HCT116 (cell line): ENCODE results near the gene CHMP4B. TPM values are rescaled to one million over a fixed set of nuclear protein-coding genes. Genes with fewer than 3 reads are reported as not detected.

ENCODE experiments used
- ATAC-seq: fragments of 200-7000 bp; cut with Tn5 transposase; 2 replicates; pipeline ENCODE4 v1.9.1; 2020; ENCODE audit warnings: mild to moderate bottlenecking, moderate library complexity
- Bru-seq: library from RNA; stranded (reverse); fragments of 400-500 nt; gene quantifications from one replicate; lab custom pipeline; 2021; lab: Mats Ljungman, UMichigan
- BruChase-seq, 2 experiments: library from RNA; stranded (reverse); fragments of 400-500 nt; gene quantifications; one replicate each; lab custom pipeline; 2021; lab: Mats Ljungman, UMichigan
- BruUV-seq: library from RNA; stranded (reverse); fragments of 400-500 nt; replicated peaks from 2 replicates; lab custom pipeline; 2021; lab: Mats Ljungman, UMichigan
- CTCF ChIA-PET: fragments of 300-600 bp; sonication (Branson Sonifier 250); formaldehyde crosslinking; loops from one replicate; lab custom pipeline; 2021; ENCODE audit warnings: antibody characterized with exemption; lab: Charles Lee
- POLR2A ChIA-PET: fragments of 300-600, 350-600 bp; sonication (Branson Sonifier 250); formaldehyde crosslinking; loops from one replicate; lab custom pipeline; 2021; ENCODE audit warnings: antibody characterized with exemption; lab: Charles Lee
- RAD21 ChIA-PET, 2 experiments: fragments of 300-600 bp; sonication (Branson Sonifier 250); formaldehyde crosslinking; loops; one replicate each; lab custom pipeline; 2023; ENCODE audit warnings: low total read pairs in 2 of 2; ENCODE audit not compliant: uncharacterized antibody in 2 of 2, unreplicated experiment in 2 of 2, low non-redundant PET in 1 of 2; lab: Charles Lee
- DNase-seq: peaks from one replicate; pipeline ENCODE4 v3.0.0-alpha.2; 2010; ENCODE audit warnings: low read depth, low spot score
- H2AFZ ChIP-seq: fragments of 200-600 bp; shearing (Covaris generic), sonication (generic); 2 replicates; pipeline ENCODE4 v1.6.1; 2017; ENCODE audit warnings: low read depth, mixed run types, mixed read lengths, antibody characterized with exemption, low read length; ENCODE audit not compliant: poor library complexity, severe bottlenecking
- H3K27ac ChIP-seq: 2 replicates; pipeline ENCODE4 v1.5.1; 2012; ENCODE audit warnings: low read depth, low read length
- H3K27me3 ChIP-seq: fragments of 200-600 bp; sonication (generic); 2 replicates; pipeline ENCODE4 v1.6.1; 2016; ENCODE audit warnings: mixed run types, low read length, mixed read lengths; ENCODE audit not compliant: insufficient read depth
- H3K36me3 ChIP-seq, 2 experiments: fragments of 200-500 bp in 1 of 2; fragments of 200-600 bp in 1 of 2; sonication (Bioruptor generic) in 1 of 2; sonication (generic) in 1 of 2; 2 replicates each; pipeline versions ENCODE4 v1.5.1 to v1.6.1; 2014 to 2016; ENCODE audit warnings: low read length in 2 of 2, inconsistent platforms in 1 of 2, mixed read lengths in 1 of 2, mixed run types in 1 of 2; ENCODE audit not compliant: insufficient read depth in 2 of 2, control insufficient read depth in 1 of 2
- H3K4me1 ChIP-seq, 2 experiments: fragments of 200-600 bp in 1 of 2; sonication (generic) in 1 of 2; 2 replicates each; pipeline versions ENCODE4 v1.5.1 to v1.6.1; 2012 to 2017; ENCODE audit warnings: low read length in 2 of 2, inconsistent platforms in 1 of 2, mild to moderate bottlenecking in 1 of 2, mixed read lengths in 1 of 2, mixed run types in 1 of 2, moderate library complexity in 1 of 2; ENCODE audit not compliant: insufficient read depth in 2 of 2, control insufficient read depth in 1 of 2
- H3K4me2 ChIP-seq: fragments of 200-600 bp; sonication (generic); 2 replicates; pipeline ENCODE4 v1.6.1; 2017; ENCODE audit warnings: mixed run types, low read length, mixed read lengths
- H3K4me3 ChIP-seq, 2 experiments: fragments of 200-600 bp in 1 of 2; sonication (generic) in 1 of 2; replicated peaks in 1 of 2; 2 replicates each; pipeline ENCODE4 v1.5.1; 2011 to 2016; ENCODE audit warnings: low read length in 2 of 2, control low read depth in 1 of 2, low read depth in 1 of 2, mild to moderate bottlenecking in 1 of 2, mixed read lengths in 1 of 2, mixed run types in 1 of 2
- H3K79me2 ChIP-seq: fragments of 200-600 bp; sonication (generic); 2 replicates; pipeline ENCODE4 v1.6.1; 2017; ENCODE audit warnings: mild to moderate bottlenecking, mixed run types, low read length, moderate library complexity, mixed read lengths; ENCODE audit not compliant: insufficient read depth
- H3K9ac ChIP-seq: fragments of 200-600 bp; sonication (generic); 2 replicates; pipeline ENCODE4 v1.6.1; 2016; ENCODE audit warnings: low read length, mixed read lengths
- H3K9me2 ChIP-seq: fragments of 200-600 bp; sonication (generic), shearing (Covaris generic); 2 replicates; pipeline ENCODE4 v1.6.1; 2017; ENCODE audit warnings: mixed run types, mild to moderate bottlenecking, moderate library complexity; ENCODE audit not compliant: insufficient read depth
- H3K9me3 ChIP-seq, 2 experiments: fragments of 200-500 bp in 1 of 2; fragments of 200-600 bp in 1 of 2; sonication (Bioruptor generic) in 1 of 2; sonication (generic) in 1 of 2; 2 replicates each; pipeline ENCODE4 v1.6.1; 2014 to 2017; ENCODE audit warnings: low read length in 2 of 2, mixed read lengths in 2 of 2, inconsistent platforms in 1 of 2, low read depth in 1 of 2, mild to moderate bottlenecking in 1 of 2, mixed run types in 1 of 2, moderate library complexity in 1 of 2; ENCODE audit not compliant: control insufficient read depth in 1 of 2, insufficient read depth in 1 of 2
- H4K20me1 ChIP-seq: fragments of 200-600 bp; sonication (generic), shearing (Covaris generic); 2 replicates; pipeline ENCODE4 v1.6.1; 2017; ENCODE audit warnings: mixed run types, mild to moderate bottlenecking, moderate library complexity; ENCODE audit not compliant: insufficient read depth
- CBX3 ChIP-seq: IDR thresholded peaks from 2 replicates; pipeline ENCODE4 v1.6.1; 2012; ENCODE audit warnings: low read depth
- CEBPB ChIP-seq: IDR thresholded peaks from 2 replicates; pipeline ENCODE4 v1.6.1; 2012; ENCODE audit warnings: low read depth
- EGR1 ChIP-seq: IDR thresholded peaks from 2 replicates; pipeline ENCODE4 v1.6.1; 2012; ENCODE audit warnings: low read depth
- ELF1 ChIP-seq: IDR thresholded peaks from 2 replicates; pipeline ENCODE4 v1.6.1; 2012; ENCODE audit warnings: low read depth, borderline replicate concordance
- EZH2 ChIP-seq: fragments of 200-600 bp; sonication (generic); IDR thresholded peaks from 2 replicates; pipeline ENCODE4 v1.6.1; 2017; ENCODE audit warnings: antibody characterized with exemption, mixed run types
- EZH2phosphoT487 ChIP-seq: fragments of 200-600 bp; IDR thresholded peaks from 2 replicates; pipeline ENCODE4 v1.6.1; 2018; ENCODE audit warnings: antibody characterized with exemption, borderline replicate concordance
- FOSL1 ChIP-seq: IDR thresholded peaks from 2 replicates; pipeline ENCODE4 v1.6.1; 2012; ENCODE audit warnings: low read depth
- JUND ChIP-seq: IDR thresholded peaks from 2 replicates; pipeline ENCODE4 v1.6.1; 2012
- POLR2A ChIP-seq: IDR thresholded peaks from 2 replicates; pipeline ENCODE4 v1.7.0; 2011; ENCODE audit warnings: borderline replicate concordance; ENCODE audit not compliant: insufficient read depth, insufficient read length; ENCODE audit errors: extremely low read depth
- RAD21 ChIP-seq: IDR thresholded peaks from 2 replicates; pipeline ENCODE4 v1.6.1; 2012; ENCODE audit warnings: low read depth, mild to moderate bottlenecking
- SIN3A ChIP-seq: IDR thresholded peaks from 2 replicates; pipeline ENCODE4 v1.6.1; 2012; ENCODE audit warnings: low read depth
- SP1 ChIP-seq: IDR thresholded peaks from 2 replicates; pipeline ENCODE4 v1.6.1; 2012; ENCODE audit warnings: low read depth
- SRF ChIP-seq: IDR thresholded peaks from 2 replicates; pipeline ENCODE4 v1.6.1; 2012; ENCODE audit warnings: low read depth
- TCF7L2 ChIP-seq: IDR thresholded peaks from 2 replicates; pipeline ENCODE4 v1.7.0; 2011; ENCODE audit warnings: borderline replicate concordance, inconsistent platforms; ENCODE audit not compliant: insufficient read depth, insufficient read length; ENCODE audit errors: extremely low read depth
- ZBTB33 ChIP-seq: IDR thresholded peaks from 2 replicates; pipeline ENCODE4 v1.6.1; 2011; ENCODE audit warnings: mild to moderate bottlenecking, low read length, moderate library complexity; ENCODE audit not compliant: insufficient replicate concordance; ENCODE audit errors: extremely low read depth
- ZFX ChIP-seq: fragments of 450-650 bp; IDR thresholded peaks from 2 replicates; pipeline ENCODE4 v1.6.1; 2017
- ZNF274 ChIP-seq: fragments of 200-500 bp; sonication (Bioruptor generic); IDR thresholded peaks from 2 replicates; pipeline ENCODE4 v1.6.1; 2014; ENCODE audit warnings: mild to moderate bottlenecking, low read depth, low read length, inconsistent platforms
- intact Hi-C: fragments of 100-400 bp; cut with micrococcal nuclease; formaldehyde crosslinking; loops from 2 replicates; pipeline ENCODE4 v1.10.0; 2022
- long read RNA-seq: library from polyadenylated mRNA; unstranded; transcript quantifications from one replicate; pipeline ENCODE4 v2.0.0, GENCODE V29; 2021; ENCODE audit not compliant: unreplicated experiment
- polyA plus RNA-seq: library from polyadenylated mRNA; unstranded; fragments of >200 nt; gene quantifications from 2 replicates; pipeline ENCODE4 v1.2.1, GENCODE V29; 2012; ENCODE audit warnings: missing spikeins
- total RNA-seq: library from RNA; stranded (reverse); gene quantifications from one replicate; pipeline ENCODE4 v1.2.1, GENCODE V29; 2021; ENCODE audit not compliant: unreplicated experiment
- TF ChIP-seq, protein P1 (sequence below): IDR thresholded peaks from 2 replicates; pipeline ENCODE4 v1.6.1; 2012; ENCODE audit warnings: low read depth
- TF ChIP-seq, protein P2 (sequence below): IDR thresholded peaks from 2 replicates; pipeline ENCODE4 v1.6.1; 2012

The CHMP4B gene
- total RNA-seq (56.9 TPM), Bru-seq, nascent RNA (percentile 77 among the genes with signal in this experiment), BruChase-seq, experiment 1, labeled RNA remaining after a 6-hour chase (percentile 83 among the genes with signal in this experiment), BruChase-seq, experiment 2, labeled RNA remaining after a 2-hour chase (percentile 76 among the genes with signal in this experiment)
- polyA plus RNA-seq = 62.1 and 65.3 TPM in 2 replicates
- long read RNA-seq, partial matches to known transcripts = 3 of 3 reads
- long read RNA-seq, other reads (novel, unspliced or antisense) = 0 of 3 reads

GRCh38 chr20:33810885-33811775 is at the start of gene CHMP4B:
Gene CHMP4B (plus strand): TSS chr20:33811348. CDS start chr20:33811469, 121 bp downstream.
- DNase-seq (peak; percentile 93), ATAC-seq (peak; percentile 97)
- Histone ChIP-seq H3K79me2 (peaks cover 48% of the 10 kb centered on the region), H3K27me3 (no peaks in the 10 kb centered on the region), H3K27ac (peak within 1 kb of the TSS; percentile 82), H4K20me1 (no peaks in the 10 kb centered on the region), H3K9ac (peak within 1 kb of the TSS; percentile 92), H3K36me3 (peaks cover 0 to 4% of the 10 kb centered on the region in 2 experiments; a peak in 2 of 4 replicates), H3K9me2 (no peaks in the 10 kb centered on the region), H3K4me3 (peak within 1 kb of the TSS; percentile 87 to 98), H2AFZ (no peak within 1 kb of the TSS), H3K4me1 (peaks cover 8 to 28% of the 10 kb centered on the region in 2 experiments), H3K4me2 (peak within 1 kb of the TSS; percentile 91), H3K9me3 (no peaks in the 10 kb centered on the region)
- CTCF ChIA-PET = interaction anchor here (1.0 kb wide), 1 partner anchor 19 kb away, joined by 3 read pairs; no protein-coding TSS in a partner anchor
- RAD21 ChIA-PET = no interaction called here
- POLR2A ChIA-PET = interaction anchor here (0.6 to 1.2 kb wide), 2 partner anchors 301 to 1854 kb away, joined by 3 to 6 read pairs; partner anchors contain the start of gene EIF2S2
- intact Hi-C loops = no loop called here
- BruUV-seq = no TSS peak
- 0 out of 2 replicates have a peak, but pooled peaks have one; percentile 58 for TF ChIP-seq CBX3
- no peak for TF ChIP-seq FOSL1
- no peak for TF ChIP-seq RAD21
- TF ChIP-seq EGR1 = peak; percentile 83
- peak; percentile 98 for TF ChIP-seq ELF1
- TF ChIP-seq, protein P1, sequence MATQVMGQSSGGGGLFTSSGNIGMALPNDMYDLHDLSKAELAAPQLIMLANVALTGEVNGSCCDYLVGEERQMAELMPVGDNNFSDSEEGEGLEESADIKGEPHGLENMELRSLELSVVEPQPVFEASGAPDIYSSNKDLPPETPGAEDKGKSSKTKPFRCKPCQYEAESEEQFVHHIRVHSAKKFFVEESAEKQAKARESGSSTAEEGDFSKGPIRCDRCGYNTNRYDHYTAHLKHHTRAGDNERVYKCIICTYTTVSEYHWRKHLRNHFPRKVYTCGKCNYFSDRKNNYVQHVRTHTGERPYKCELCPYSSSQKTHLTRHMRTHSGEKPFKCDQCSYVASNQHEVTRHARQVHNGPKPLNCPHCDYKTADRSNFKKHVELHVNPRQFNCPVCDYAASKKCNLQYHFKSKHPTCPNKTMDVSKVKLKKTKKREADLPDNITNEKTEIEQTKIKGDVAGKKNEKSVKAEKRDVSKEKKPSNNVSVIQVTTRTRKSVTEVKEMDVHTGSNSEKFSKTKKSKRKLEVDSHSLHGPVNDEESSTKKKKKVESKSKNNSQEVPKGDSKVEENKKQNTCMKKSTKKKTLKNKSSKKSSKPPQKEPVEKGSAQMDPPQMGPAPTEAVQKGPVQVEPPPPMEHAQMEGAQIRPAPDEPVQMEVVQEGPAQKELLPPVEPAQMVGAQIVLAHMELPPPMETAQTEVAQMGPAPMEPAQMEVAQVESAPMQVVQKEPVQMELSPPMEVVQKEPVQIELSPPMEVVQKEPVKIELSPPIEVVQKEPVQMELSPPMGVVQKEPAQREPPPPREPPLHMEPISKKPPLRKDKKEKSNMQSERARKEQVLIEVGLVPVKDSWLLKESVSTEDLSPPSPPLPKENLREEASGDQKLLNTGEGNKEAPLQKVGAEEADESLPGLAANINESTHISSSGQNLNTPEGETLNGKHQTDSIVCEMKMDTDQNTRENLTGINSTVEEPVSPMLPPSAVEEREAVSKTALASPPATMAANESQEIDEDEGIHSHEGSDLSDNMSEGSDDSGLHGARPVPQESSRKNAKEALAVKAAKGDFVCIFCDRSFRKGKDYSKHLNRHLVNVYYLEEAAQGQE = no peak
- no peak for TF ChIP-seq EZH2
- peak; percentile 31 for TF ChIP-seq POLR2A
- peak; percentile 79 for TF ChIP-seq SP1
- TF ChIP-seq, protein P2, sequence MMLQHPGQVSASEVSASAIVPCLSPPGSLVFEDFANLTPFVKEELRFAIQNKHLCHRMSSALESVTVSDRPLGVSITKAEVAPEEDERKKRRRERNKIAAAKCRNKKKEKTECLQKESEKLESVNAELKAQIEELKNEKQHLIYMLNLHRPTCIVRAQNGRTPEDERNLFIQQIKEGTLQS = no peak
- peak; percentile 60 for TF ChIP-seq TCF7L2
- peak; percentile 95 for TF ChIP-seq SRF
- TF ChIP-seq ZBTB33 = no peak
- TF ChIP-seq EZH2phosphoT487 = no peak
- TF ChIP-seq ZFX = peak; percentile 88
- TF ChIP-seq ZNF274 = no peak
- TF ChIP-seq JUND = no peak
- TF ChIP-seq CEBPB = no peak
- no peak for TF ChIP-seq SIN3A
